Breast epithelium (tissue), 4 donors: Measurements from ENCODE around the gene ANKS1B. TPM values are rescaled to one million over a fixed set of nuclear protein-coding genes. Genes with fewer than 3 reads are reported as not detected.

Experiments
- DNase-seq, 2 donors: peaks; one replicate each; pipeline ENCODE4 v3.0.0-alpha.2; 2019; ENCODE audit warnings: low spot score in 2 of 2
- H3K27ac ChIP-seq, 2 donors: fragments of 200-600 bp; sonication (generic) in 1 of 2; one replicate each; pipeline ENCODE4 v1.5.1; 2016 to 2019; ENCODE audit warnings: mild to moderate bottlenecking in 1 of 2
- H3K27me3 ChIP-seq, 2 donors: fragments of 200-600 bp; sonication (generic) in 1 of 2; one replicate each; pipeline versions ENCODE4 v1.5.1 to v1.6.0; 2017 to 2019; ENCODE audit warnings: control low read depth in 1 of 2, mild to moderate bottlenecking in 1 of 2
- H3K36me3 ChIP-seq: fragments of 200-600 bp; one replicate; pipeline ENCODE4 v1.5.1; 2019
- H3K4me1 ChIP-seq, 2 donors: fragments of 200-600 bp; sonication (generic); one replicate each; pipeline ENCODE4 v1.5.1; 2016 to 2019; ENCODE audit warnings: control low read depth in 1 of 2
- H3K4me3 ChIP-seq, 3 donors: fragments of 200-600 bp; sonication (generic); 1 replicate in 2 of 3; 2 replicates in 1 of 3; pipeline ENCODE4 v1.5.1; 2016 to 2019; ENCODE audit warnings: mild to moderate bottlenecking in 3 of 3, moderate library complexity in 2 of 3
- H3K9me3 ChIP-seq, 2 donors: fragments of 200-600 bp; sonication (generic) in 1 of 2; one replicate each; pipeline ENCODE4 v1.5.1; 2016 to 2019; ENCODE audit warnings: control low read depth in 1 of 2
- POLR2A ChIP-seq: fragments of 450-650 bp; IDR thresholded peaks from one replicate; pipeline ENCODE4 v1.6.1; 2016; ENCODE audit warnings: antibody characterized with exemption, mild to moderate bottlenecking, moderate library complexity
- POLR2AphosphoS5 ChIP-seq, 3 donors: sonication (generic); formaldehyde crosslinking; IDR thresholded peaks; one replicate each; pipeline ENCODE4 v1.6.1; 2017; ENCODE audit warnings: antibody characterized with exemption in 3 of 3
- intact Hi-C: fragments of 100-400 bp; cut with DNase I; formaldehyde crosslinking; loops from one replicate; pipeline ENCODE4 v1.15.1; 2023; ENCODE audit warnings: low total_unique reads
- total RNA-seq, 3 donors: library from RNA; depleted of rRNA; stranded (reverse); fragments of >200 nt; gene quantifications; one replicate each; pipeline ENCODE4 v1.1.0, GENCODE V29; 2016
- TF ChIP-seq, protein P1 (sequence below), 3 donors: fragments of 450-650 bp; IDR thresholded peaks; one replicate each; pipeline ENCODE4 v1.5.1; 2016 to 2017; ENCODE audit warnings: antibody characterized with exemption in 3 of 3, mild to moderate bottlenecking in 3 of 3, moderate library complexity in 3 of 3

Gene ANKS1B
- total RNA-seq, 3 donors from 2014 or later = 16.6 to 115 (median 32.4) TPM

DNA sequence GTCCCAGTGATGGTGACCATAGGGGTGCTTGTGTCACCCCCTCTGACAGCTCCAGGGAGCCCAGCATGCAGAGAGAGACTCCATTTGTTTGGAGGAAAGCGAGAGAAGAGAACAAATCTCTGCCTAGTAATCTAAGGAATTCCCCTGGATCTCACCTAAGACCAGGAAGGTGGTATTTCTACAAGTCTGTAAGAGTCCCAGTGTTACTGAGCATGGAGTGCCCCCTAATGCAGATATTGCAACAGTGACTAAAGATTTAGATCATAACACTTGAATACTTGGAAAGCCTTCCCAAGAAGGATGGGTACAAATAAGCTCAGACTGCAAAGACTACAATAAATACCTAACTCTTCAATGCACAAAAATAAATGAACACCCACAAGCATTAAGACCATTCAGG lies 697.6 kb downstream of the ANKS1B start:
- no peak for DNase-seq
- Histone ChIP-seq H3K27me3 (no peaks in the 10 kb centered on the region), H3K4me1 (no peaks in the 10 kb centered on the region), H3K9me3 (peaks cover 4 to 23% of the 10 kb centered on the region in 2 donors), H3K27ac (no peak overlapping the region), H3K36me3 (no peaks in the 10 kb centered on the region), H3K4me3 (no peak overlapping the region)
- intact Hi-C loops = no loop called here
- TF ChIP-seq POLR2AphosphoS5 (IDR thresholded peaks at IDR 0.05) = no peak
- TF ChIP-seq, protein P1, sequence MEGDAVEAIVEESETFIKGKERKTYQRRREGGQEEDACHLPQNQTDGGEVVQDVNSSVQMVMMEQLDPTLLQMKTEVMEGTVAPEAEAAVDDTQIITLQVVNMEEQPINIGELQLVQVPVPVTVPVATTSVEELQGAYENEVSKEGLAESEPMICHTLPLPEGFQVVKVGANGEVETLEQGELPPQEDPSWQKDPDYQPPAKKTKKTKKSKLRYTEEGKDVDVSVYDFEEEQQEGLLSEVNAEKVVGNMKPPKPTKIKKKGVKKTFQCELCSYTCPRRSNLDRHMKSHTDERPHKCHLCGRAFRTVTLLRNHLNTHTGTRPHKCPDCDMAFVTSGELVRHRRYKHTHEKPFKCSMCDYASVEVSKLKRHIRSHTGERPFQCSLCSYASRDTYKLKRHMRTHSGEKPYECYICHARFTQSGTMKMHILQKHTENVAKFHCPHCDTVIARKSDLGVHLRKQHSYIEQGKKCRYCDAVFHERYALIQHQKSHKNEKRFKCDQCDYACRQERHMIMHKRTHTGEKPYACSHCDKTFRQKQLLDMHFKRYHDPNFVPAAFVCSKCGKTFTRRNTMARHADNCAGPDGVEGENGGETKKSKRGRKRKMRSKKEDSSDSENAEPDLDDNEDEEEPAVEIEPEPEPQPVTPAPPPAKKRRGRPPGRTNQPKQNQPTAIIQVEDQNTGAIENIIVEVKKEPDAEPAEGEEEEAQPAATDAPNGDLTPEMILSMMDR (IDR thresholded peaks at IDR 0.05) = no peak
- no peak for TF ChIP-seq POLR2A

DNA sequence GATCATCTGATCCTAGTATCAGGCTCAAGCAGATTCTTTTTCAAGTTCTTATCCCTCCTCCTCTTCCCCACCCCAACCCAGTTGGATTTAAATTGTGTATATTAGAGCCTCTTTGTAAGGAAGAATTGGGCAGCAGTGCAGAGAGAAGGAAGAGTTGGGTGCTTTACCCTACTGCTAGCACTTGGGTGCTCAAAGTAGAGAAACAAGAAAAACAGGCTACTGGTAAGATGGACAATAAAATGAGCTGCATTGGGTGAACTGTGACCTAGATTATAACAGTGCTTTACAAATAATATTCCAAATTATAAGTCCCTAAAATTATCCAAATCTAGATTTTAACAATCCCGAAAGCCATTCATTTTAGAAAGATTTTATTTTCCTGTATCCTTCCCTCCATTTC lies 700.6 kb downstream of the ANKS1B start:
- H3K4me1 ChIP-seq = no peaks in the 10 kb centered on the region
- TF ChIP-seq POLR2AphosphoS5 (IDR thresholded peaks at IDR 0.05) (no peak), POLR2A (no peak)
- TF ChIP-seq, protein P1 (IDR thresholded peaks at IDR 0.05) = no peak
- H3K4me3 ChIP-seq = no peak overlapping the region
- no peak for DNase-seq
- no peaks in the 10 kb centered on the region for H3K9me3 ChIP-seq
- intact Hi-C loops = no loop called here
- no peak overlapping the region for H3K27ac ChIP-seq
- no peaks in the 10 kb centered on the region for H3K36me3 ChIP-seq
- no peaks in the 10 kb centered on the region for H3K27me3 ChIP-seq

DNA sequence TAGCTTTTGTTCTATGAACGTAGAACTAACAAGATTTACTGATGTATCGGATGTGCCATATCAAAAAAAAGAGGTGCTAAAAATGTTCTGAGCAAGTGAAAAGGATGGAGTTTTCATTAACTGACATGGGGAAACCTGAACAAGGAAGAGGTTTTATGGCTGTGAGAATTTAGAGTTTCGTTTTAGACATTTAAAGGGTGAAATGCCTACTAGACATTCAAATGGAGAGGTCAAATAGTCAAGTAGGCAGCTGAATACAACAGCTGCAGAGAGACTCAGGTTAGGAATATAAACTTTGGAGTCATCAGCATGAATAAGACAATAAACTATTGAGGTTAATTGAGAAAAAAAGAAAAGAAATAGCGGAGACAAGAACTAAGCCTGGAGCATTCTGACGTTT lies 702.1 kb downstream of the ANKS1B start:
- H3K4me1 ChIP-seq = no peaks in the 10 kb centered on the region
- H3K27ac ChIP-seq = no peak overlapping the region
- no peak for DNase-seq
- intact Hi-C loops = no loop called here
- H3K4me3 ChIP-seq = no peak overlapping the region
- no peaks in the 10 kb centered on the region for H3K36me3 ChIP-seq
- no peaks in the 10 kb centered on the region for H3K27me3 ChIP-seq
- H3K9me3 ChIP-seq = no peaks in the 10 kb centered on the region
- TF ChIP-seq POLR2A (no peak), POLR2AphosphoS5 (IDR thresholded peaks at IDR 0.05) (no peak)
- TF ChIP-seq, protein P1 (IDR thresholded peaks at IDR 0.05) = no peak

DNA sequence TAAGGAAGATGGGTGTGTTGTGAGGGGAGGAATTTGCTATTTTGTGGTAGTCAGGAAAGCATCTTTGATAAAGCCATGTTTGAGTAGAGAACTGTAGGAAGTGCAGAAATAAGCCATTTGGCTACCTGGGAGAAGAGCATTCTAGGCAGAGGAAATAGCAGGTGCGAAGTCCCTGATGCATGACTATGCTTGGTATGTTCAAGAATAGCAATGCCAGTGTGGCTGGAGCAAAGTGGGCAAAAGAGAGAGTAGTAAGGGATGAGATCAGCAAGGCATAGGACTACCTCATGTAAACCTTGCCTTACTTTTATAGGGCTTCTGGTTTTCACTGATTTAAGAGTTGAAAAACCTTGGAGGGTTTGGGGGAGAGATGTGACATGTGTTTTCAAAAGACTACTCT lies 702.6 kb downstream of the ANKS1B start:
- DNase-seq = no peak
- no peak for TF ChIP-seq POLR2A
- TF ChIP-seq, protein P1 (IDR thresholded peaks at IDR 0.05) = no peak
- no peak for TF ChIP-seq POLR2AphosphoS5 (IDR thresholded peaks at IDR 0.05)
- intact Hi-C loops = no loop called here
- H3K36me3 ChIP-seq = no peaks in the 10 kb centered on the region
- no peaks in the 10 kb centered on the region for H3K4me1 ChIP-seq
- no peak overlapping the region for H3K27ac ChIP-seq
- H3K9me3 ChIP-seq = no peaks in the 10 kb centered on the region
- H3K27me3 ChIP-seq = no peaks in the 10 kb centered on the region
- H3K4me3 ChIP-seq = no peak overlapping the region

DNA sequence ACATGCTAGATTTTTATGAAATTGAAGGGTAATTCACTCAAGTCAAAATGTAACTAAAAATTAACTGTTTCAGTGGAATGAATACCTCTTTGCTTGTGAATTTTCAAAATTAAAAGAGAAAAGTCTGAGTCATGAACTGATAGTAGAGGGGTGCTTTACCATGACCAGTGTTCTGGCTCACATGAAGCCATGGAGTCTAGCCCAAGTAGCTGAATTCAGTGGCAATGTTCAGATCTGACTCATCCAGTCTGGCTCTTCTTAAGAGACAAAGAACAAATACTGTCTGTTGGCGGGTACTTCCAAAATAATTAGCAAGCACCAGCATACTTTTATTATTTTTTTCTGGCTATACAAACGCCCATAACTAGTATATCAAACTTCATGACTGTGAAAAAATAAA lies 703.5 kb downstream of the ANKS1B start:
- H3K9me3 ChIP-seq = peaks cover 0 to 2% of the 10 kb centered on the region in 2 donors
- no peaks in the 10 kb centered on the region for H3K27me3 ChIP-seq
- no peak overlapping the region for H3K4me3 ChIP-seq
- intact Hi-C loops = no loop called here
- no peaks in the 10 kb centered on the region for H3K4me1 ChIP-seq
- H3K27ac ChIP-seq = no peak overlapping the region
- TF ChIP-seq POLR2A (no peak), POLR2AphosphoS5 (IDR thresholded peaks at IDR 0.05) (no peak)
- TF ChIP-seq, protein P1 (IDR thresholded peaks at IDR 0.05) = no peak
- DNase-seq = no peak
- H3K36me3 ChIP-seq = no peaks in the 10 kb centered on the region
